NCI-H446 (cell line): Measurements from ENCODE around the gene DHRS7B.
A peak's percentile ranks its signal among the peaks of the same experiment; 100 is the strongest.
"Not testable (repeated sequence)": the region's sequence is repeated elsewhere in the genome, so short reads cannot be mapped to it uniquely, and the experiment has no call there.

Experiments used
- DNase-seq, 2 experiments: peaks; one replicate each; lab custom pipeline; 2025; lab: John Stamatoyannopoulos, UW

DHRS7B gene

GRCh38 chr17:21209511-21210175, 82.9 kb downstream of the DHRS7B start:
- no peak for DNase-seq

DNA sequence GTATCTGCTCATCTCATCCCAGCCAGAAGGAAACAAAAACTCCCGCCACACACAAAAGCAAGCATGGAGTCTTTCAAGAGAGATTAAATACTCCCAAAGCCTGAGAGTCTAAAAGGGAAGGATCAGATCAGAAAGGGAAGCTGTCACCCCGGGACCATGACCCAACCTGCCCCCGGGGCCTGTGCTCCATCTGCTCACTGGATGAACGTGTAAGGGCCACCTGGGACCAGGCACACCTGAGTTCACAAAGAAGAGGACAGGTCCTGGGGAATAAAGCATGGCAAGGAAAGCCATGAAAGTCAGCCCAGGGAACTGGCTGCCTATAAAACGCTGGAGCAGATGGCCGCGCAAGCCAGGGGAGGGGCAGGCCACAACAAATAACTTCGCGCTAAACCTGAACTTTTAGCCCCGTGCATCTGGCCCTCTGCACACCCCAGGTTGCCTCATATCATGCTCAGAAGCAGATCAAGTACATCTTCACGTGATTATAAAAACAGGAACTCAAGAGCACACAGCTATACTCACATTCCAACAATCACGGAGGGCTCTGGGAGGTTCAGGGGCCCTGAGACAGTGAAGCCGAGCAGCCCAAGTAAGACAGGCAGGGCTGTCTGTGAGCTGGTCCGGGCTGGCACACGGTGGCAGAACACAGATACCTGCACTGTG, 83.8 kb downstream of the DHRS7B start:
- no peak for DNase-seq

DNA sequence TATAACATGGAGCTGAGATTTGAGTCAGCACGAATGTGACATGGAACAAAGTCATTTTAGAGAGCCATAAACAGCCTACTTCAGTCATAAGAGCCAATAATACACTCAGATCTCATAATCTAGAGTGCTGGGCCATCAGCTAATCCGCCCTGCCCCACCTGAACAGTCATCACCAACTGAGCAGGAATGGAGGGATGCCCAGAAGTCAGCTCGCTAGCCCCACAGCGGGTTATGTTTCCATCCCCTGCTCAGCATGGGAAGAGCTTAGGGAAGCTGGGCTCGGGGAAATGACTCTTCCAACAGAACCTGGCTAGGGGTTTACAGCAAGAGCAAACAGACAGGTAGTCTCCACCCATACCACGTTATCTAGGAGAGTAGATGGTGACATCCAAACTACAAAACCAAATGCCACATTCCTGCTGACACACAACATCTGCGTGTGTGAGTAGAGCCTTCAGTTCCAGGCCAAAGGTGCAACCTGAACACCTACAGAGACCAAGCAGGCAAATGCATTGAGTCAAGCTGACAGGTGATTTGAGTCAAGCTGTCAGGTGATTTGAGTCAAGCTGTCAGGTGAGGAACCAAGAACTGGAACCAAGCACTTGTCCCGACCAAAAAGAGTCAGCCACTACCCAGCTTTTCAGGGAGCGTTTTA, 85.2 kb downstream of the DHRS7B start:
- no peak for DNase-seq

DNA sequence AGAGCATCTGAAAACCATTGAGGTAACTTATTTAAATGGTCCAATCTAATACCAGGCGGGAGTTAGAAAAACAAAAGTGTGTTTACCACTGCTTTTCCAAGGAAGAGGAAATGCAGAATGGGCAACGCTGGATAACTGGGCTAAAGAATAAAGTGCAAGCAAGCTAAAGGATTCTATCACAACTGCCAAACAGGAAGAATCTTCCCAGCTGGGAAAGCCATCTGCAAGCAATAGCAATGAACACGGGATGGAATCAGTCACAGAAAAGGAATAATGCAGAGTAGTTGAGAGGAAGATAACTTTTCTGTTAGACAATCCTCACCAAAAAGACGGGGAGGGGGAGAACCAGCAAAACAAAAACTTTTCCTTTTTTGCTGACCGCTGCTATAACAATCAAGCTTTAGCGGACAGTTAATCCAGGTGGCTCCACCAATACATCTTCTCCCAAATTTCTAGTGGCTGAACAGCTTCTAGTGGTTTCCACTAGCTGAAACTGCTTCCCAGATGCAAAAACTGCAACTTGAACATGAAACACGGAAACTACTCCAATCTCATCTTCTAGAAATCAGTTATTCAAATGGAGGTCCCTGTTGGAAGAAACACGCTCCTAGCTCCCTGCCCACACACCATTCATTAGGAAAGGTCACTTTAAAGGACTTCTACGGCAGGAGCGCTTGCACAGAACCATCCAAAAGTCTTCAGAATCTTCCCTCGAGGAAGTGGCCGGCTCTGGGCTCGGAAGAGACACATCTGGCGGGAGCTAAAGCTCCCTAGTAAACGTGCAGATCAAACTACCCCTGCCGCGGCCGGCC, 86.3 kb downstream of the DHRS7B start:
- no peak for DNase-seq

DNA sequence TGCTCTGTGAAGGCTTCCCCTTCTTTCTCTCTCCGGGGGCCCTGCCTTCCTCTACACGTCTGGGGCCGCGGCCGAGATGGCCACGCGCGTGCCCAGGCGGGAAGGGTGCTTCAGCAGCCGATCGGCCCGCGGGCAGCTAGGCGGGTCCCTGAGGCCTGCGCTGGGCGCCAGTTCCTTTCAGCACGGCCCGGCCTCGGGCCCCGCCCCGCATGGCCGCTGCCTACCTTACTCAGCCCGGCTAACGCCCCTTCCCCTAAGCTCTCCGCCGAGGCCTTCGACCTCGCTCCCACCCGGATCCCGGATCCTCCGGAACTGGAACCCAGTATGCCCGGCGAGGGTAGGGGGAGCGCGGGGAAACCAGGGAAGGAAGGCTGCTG, 86.9 kb downstream of the DHRS7B start:
- DNase-seq = no peak

GRCh38 chr17:21214015-21214776, 87.4 kb downstream of the DHRS7B start, which contains the start of gene TMEM11:
Gene TMEM11 (minus strand): TSS chr17:21214161. CDS start chr17:21214152, 9 bp downstream.
- DNase-seq = peak; percentile 85 to 95

GRCh38 chr17:21214777-21215541, 88.2 kb downstream of the DHRS7B start:
- no peak for DNase-seq

DNA sequence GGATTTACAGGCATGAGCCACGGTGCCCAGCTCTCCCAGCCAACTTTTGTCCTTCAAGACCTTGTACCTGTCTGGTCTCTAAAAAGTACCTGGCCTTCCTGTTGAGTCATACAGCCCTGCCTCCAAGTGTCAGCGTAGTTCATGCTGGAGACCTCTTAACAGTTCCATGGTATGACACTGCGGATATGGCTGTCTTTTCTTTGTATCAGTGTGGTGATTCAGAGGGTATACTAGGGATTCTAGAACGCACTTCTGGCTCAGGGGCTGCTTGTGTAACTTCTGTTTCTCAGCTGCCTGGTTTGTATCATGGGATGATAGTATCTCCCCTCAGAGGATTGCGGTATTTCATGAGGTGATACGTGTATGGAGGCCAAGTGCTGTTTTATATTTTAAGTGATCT, 89.2 kb downstream of the DHRS7B start:
- no peak for DNase-seq

DNA sequence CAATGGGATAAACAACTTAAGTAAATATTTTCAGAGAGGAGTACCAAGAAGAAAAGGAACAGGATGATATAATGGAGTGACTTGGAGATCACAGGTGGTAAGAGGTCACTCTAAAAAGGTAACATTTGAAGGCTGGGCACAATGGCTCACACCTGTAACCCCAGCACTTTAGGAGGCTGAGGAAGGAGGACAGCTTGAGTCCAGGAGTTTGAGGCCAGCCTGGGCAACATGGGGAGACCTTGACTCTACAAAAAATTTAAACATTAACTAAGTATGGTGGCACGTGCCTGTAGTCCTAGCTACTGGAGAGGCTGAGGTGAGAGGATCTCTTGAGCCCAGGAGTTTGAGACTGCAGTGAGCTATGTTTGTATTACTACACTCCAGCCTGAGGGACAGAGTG, 90.6 kb downstream of the DHRS7B start:
- DNase-seq = no peak

DNA sequence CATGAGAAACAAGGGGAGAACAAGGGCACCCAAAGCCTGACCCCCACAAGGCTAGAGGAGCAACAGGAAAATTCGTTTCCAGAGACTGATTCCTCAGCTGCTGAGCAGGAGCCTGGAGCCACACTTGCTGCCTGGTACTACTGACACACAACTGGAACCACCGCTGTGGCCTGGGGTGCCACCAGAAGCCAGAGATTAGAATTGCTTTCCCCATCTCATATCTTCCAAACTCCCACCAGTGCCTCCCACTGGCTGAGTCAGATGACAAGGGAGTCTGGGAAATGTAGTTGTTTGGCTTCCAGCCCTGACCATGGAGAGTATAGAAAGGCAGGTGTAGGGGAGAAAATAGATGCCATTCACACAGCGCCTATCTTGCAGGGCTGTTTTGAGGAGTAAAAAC, 91.3 kb downstream of the DHRS7B start:
- no peak for DNase-seq

DNA sequence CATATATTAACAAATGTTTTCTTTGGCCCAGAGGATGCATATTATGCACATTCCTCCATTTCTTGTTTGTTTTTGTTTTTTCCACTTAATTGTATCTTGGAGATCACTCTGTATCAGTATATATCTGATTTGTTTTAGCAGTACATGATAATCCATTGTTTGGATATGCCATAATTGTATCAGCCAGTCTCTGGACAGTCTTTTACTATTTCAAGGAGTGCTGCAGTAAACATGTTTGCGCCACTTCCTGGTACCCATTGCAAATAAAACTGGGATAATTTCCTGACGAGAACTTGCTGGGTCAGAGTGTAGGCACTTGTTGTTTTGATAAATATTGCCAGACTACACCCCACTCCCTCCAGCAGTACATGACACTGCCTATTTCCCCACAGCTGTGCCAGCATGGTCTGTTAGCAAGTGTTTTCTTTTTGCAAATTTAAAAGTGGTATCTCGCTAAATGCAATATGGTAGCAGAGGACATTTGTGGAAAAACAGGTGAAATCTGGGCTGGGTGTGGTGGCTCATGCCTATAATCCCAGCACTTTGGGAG, 92.1 kb downstream of the DHRS7B start:
- no peak for DNase-seq

- no peak for DNase-seq
These were observed 96.3 kb downstream of the DHRS7B start for GRCh38 chr17:21223086-21223485.

- DNase-seq = not testable (repeated sequence)
These were observed 100.5 kb downstream of the DHRS7B start for GRCh38 chr17:21227277-21227676.

DNA sequence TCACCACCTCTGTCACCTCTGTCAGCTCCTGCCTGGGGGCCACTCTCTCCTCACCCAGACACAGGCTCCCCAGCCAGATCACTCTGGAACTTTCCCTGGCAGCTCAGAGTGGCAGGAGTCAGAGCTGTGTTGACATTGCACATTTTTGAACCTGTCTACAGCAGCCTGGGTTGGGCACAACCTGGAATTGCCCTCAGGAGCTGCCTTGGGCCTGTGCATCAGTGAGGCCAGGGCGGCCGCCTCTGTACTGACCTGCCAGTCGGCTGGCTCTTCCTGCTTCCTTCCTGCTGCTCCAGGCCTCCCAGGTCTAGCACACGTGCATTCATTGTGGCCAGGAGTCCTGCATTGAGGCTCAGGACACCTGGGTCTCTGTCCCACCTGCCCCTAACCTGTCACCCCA, 101.3 kb downstream of the DHRS7B start:
- DNase-seq = no peak

DNA sequence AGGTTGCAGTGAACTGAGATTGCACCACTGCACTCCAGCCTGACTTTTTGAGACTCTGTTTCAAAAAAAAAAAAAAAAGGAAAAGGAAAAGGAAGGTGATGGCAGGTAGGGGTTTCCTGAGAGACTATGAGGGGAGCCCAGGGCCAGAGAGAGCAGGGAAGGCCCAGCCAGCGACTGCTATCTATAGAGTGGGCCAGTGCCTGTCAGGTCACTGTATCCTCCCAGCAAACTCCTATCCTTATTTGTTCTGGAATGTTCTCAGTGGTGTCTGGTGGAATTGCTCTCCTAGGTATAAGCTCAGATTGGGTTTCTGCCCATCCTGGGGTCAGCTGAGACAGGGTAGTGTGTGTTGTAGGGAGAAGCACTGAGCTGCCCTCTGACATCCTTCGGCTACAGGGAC, 102.1 kb downstream of the DHRS7B start:
- no peak for DNase-seq

GRCh38 chr17:21231533-21231932, 104.8 kb downstream of the DHRS7B start:
- DNase-seq = no peak

GRCh38 chr17:21232033-21232749, 105.4 kb downstream of the DHRS7B start:
- no peak for DNase-seq

DNA sequence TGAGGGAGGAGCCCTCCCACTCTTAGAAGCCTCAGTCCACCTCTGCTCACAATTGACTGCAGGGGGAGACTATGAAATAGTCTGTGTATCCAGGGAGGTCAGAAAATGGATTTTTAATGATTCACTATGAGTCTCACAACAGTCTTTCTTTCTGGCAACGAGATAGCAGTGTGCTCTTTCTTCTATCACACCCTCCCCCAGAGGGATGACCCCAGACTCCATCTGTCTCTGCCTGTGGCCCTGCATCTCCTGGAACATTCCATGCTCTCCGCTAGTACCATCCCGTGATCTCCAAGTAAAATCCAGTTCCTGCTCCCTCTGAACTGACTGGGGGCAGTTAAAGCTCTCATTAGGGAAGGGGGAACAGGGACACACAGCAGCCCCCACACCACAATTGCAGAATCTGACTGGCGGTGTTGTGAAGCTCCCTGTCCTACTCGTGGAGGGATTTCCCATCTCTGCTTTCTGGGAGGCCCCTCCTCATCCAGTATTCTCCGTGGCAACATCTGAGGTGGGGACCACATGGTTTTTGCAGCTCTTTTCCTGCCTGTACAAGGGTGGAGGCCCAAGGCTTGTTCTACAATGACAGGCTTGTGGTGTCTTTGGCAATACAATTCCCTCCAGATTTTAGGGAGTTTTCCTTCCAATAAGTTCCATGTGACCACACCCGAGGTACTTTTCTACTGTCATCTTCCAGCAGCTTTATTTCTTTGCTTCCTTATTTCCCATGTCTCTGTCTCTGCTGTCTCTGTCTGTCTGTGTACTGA, 107.0 kb downstream of the DHRS7B start:
- no peak for DNase-seq

DNA sequence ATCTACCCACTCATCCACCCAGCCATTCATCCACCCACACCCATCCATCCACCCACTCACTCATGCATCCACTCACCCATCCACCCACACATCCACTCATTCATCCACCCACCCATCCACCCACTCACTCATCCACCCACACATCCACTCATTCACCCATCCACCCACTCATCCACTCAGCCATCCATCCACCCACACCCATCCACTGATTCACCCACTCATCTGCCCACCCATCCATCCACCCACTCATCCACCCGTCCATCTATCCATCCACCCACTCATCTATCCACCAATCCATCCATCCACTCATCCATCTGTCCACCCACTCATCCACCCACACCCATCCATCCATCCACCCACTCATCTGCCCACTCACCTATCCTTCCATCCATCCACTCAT, 109.2 kb downstream of the DHRS7B start:
- no peak for DNase-seq
